Cardiac fibroblast (primary cell): ENCODE data around the gene GRAMD4.

Experiments used
- DNase-seq, 2 donors: peaks; one replicate each; pipeline versions ENCODE4 v3.0.0 to v3.0.0-alpha.2; 2010; ENCODE audit warnings: low read depth in 2 of 2
- H3K4me3 ChIP-seq, 2 donors: replicated peaks in 1 of 2; 1 replicate in 1 of 2; 2 replicates in 1 of 2; pipeline ENCODE4 v1.5.1; 2011; ENCODE audit warnings: low read depth in 2 of 2, low read length in 2 of 2, mild to moderate bottlenecking in 2 of 2, moderate library complexity in 1 of 2
- TF ChIP-seq, protein P1 (sequence below): IDR thresholded peaks from one replicate; pipeline ENCODE4 v1.5.1; 2011; ENCODE audit warnings: low read depth, mild to moderate bottlenecking, low read length, inconsistent platforms

Gene GRAMD4

DNA sequence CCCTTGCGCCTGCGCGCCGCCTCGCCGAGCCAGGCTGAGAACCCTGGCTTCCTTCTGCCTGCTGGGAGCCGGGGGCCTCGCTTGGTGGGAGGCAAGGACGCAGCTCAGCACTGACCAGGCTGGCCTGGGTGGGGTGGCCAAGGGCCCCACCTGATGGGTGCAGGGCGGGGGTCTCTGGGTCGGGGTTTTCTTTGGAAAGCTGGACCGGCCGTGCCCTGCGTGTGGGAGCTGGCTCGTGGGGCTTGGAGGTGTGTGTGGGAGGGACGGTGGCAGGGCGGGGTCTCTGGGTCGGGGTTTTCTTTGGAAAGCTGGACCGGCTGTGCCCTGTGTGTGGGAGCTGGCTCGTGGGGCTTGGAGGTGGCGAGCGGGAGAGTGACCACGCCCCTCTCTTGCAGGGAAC, 6.2 kb downstream of the GRAMD4 start:
- DNase-seq: no peak
- H3K4me3 ChIP-seq: no peak overlapping the region
- TF ChIP-seq, protein P1, sequence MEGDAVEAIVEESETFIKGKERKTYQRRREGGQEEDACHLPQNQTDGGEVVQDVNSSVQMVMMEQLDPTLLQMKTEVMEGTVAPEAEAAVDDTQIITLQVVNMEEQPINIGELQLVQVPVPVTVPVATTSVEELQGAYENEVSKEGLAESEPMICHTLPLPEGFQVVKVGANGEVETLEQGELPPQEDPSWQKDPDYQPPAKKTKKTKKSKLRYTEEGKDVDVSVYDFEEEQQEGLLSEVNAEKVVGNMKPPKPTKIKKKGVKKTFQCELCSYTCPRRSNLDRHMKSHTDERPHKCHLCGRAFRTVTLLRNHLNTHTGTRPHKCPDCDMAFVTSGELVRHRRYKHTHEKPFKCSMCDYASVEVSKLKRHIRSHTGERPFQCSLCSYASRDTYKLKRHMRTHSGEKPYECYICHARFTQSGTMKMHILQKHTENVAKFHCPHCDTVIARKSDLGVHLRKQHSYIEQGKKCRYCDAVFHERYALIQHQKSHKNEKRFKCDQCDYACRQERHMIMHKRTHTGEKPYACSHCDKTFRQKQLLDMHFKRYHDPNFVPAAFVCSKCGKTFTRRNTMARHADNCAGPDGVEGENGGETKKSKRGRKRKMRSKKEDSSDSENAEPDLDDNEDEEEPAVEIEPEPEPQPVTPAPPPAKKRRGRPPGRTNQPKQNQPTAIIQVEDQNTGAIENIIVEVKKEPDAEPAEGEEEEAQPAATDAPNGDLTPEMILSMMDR: no peak

DNA sequence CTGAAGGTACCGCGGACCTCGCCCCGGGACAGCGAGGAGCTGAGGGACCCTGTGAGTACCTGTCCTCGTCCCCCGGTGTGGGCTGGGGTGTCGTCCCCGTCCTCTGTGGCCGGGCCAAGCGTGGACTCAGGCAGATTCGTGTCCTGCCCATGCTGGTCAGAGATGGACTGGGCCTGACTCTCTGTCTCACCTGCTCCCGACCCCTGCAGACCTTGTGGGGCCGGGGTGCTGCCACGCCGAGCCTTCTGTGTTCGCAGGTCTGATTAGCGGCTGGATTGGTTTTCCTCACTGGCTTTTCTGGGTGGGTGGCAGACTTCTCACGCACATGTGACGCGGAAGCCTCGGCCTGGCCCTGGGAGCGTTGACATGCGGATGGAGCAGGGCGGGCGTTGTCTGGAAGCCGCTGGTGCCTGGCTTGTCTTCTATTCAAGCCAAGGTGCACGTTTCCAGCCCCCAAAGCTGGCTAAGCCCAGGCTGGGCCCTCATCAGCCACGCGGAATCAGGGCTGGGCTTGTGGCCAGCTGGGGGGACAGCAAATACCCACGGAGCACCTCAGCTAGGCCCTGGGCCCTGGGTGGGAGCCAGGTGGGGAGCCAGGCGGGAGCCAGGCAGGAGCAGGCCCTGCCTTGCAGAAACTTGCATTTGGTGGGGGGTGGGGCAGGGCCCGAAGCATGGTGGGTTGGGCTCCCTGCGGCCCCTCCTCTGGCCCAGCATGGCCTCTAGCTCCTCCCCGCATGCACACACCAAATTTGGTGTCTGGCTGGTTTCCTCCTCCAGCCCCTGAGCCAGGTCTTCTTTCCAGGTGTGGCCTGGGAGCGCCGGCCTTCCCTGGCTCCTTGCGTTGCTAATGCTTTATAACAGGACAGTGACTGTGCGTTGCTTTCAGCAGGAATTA, 7.0 kb downstream of the GRAMD4 start:
- no peak for DNase-seq
- TF ChIP-seq, protein P1: no peak
- no peak overlapping the region for H3K4me3 ChIP-seq

DNA sequence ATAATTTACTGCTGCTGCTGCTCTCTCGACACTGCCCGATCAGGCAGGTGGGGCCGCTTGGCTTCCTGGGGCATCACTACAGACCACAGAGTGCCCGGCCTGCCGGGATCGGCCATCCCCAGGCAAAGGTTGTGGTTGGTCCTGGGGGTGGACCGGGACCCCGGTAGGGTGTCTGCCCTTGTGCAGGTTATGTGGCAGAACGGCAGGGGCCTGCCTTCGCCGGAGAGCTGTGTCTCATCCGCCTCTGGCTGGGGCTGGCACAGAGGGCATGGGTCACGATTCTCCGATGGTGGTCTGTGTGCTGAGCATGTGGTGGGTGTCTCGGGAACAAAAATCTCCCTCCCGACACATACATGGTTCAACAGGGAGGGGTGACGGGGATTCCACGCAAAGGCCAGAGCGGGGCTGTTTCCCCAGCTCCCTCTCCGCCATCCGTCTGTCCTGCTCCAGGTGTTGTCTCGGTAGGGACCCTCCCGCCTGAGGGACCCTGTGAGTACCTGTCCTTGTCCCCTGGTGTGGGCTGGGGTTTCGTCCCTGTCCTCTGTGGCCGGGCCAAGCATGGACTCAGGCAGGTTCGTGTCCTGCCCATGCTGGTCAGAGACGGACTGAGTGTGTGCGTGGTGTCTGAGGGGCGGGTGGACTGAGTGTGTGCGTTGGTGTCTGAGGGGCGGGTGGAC, 7.8 kb downstream of the GRAMD4 start:
- TF ChIP-seq, protein P1: no peak
- no peak overlapping the region for H3K4me3 ChIP-seq
- DNase-seq: no peak

DNA sequence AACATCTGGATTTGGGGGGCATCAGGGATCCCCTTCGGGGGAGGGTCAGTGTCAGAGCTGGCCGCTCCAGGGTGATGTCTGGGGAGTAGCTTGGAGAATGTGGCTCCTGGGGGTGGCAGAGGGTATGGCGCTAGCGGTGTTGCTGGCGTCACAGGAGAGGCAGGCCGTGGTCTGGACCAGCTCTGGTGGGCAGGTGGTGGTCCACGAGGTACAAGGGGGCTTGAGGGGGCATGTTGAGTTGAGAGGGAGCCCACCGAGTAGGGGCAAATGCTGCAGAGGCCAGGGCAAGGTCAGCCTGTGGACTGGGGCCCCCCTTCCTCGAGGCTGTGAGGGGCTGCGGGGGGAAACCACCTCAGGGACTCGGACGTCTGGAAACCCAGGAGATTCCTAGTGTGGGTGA, 8.6 kb downstream of the GRAMD4 start:
- no peak for DNase-seq
- no peak overlapping the region for H3K4me3 ChIP-seq
- TF ChIP-seq, protein P1: no peak

DNA sequence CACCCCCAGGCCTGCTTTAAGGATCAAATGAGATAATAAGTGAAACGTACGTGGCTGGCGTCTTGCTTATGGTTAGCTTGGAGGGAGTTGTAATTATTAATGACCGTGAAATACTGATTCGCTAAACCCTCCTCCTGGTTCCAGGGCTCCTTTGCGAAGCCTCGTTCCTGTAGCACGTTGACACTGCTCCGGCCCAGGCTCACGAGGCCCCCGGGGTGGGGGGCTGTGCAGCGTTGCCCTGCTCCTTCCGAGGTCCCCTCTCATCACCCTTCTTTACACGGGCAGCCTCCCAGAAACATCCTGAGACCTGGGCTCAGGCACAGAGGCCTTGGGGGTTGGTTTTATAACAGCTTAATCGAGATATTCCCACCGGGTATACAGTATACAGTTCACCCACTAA, 9.1 kb downstream of the GRAMD4 start:
- TF ChIP-seq, protein P1: no peak
- no peak for DNase-seq
- no peak overlapping the region for H3K4me3 ChIP-seq

DNA sequence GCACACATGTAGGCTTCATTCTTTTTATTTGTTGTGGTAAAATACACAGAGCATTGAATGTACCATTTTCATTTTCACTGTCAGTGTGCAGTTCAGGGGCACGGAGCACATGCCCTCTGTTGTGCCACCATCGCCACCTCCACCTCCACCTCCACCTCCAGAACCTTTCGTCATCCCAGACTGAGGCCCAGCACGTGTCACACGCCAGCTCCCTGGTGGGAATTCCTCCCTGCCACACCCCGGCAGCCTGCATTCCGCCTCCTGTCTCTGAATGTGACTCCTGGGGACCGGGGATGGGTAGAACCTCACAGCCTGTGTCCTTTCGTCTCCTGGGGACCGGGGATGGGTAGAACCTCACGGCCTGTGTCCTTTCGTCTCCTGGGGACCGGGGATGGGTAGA, 10.9 kb downstream of the GRAMD4 start:
- TF ChIP-seq, protein P1: no peak
- H3K4me3 ChIP-seq: no peak overlapping the region
- no peak for DNase-seq
